Activated CD8-positive, alpha-beta T cell treated with anti-CD3 and anti-CD28 coated beads for 36 hours (primary cell): ENCODE data around the gene YTHDF1. TPM values are rescaled to one million over a fixed set of nuclear protein-coding genes. Genes with fewer than 3 reads are reported as not detected.
"Not testable (repeated sequence)": the region's sequence is repeated elsewhere in the genome, so short reads cannot be mapped to it uniquely, and the experiment has no call there.

Experiments used
- ATAC-seq: fragments of 200-7000 bp; cut with Tn5 transposase; one replicate; pipeline ENCODE4 v1.10.0; 2021; ENCODE audit warnings: mild to moderate bottlenecking, moderate library complexity
- CTCF ChIA-PET: fragments of 350-600 bp; sonication (Branson Sonifier 250); formaldehyde crosslinking; loops from one replicate; lab custom pipeline; 2021; ENCODE audit warnings: antibody characterized with exemption; lab: Charles Lee
- POLR2A ChIA-PET: fragments of 350-600 bp; sonication (Branson Sonifier 250); formaldehyde crosslinking; loops from one replicate; lab custom pipeline; 2021; ENCODE audit warnings: antibody characterized with exemption; lab: Charles Lee
- DNase-seq: peaks from one replicate; pipeline ENCODE4 v3.0.0-alpha.2; 2020
- H3K27ac Mint-ChIP-seq: one replicate; pipeline ENCODE4 v1.8.0; 2021; ENCODE audit warnings: mild to moderate bottlenecking, mixed read lengths
- H3K27me3 Mint-ChIP-seq: one replicate; pipeline ENCODE4 v1.8.0; 2021; ENCODE audit warnings: mixed read lengths
- H3K36me3 Mint-ChIP-seq: one replicate; pipeline ENCODE4 v1.8.0; 2021; ENCODE audit warnings: low read depth, mixed read lengths
- H3K4me1 Mint-ChIP-seq: one replicate; pipeline ENCODE4 v1.8.0; 2021; ENCODE audit warnings: low read depth, mixed read lengths
- H3K4me3 Mint-ChIP-seq: one replicate; pipeline ENCODE4 v1.8.0; 2021; ENCODE audit warnings: mild to moderate bottlenecking, moderate library complexity, mixed read lengths
- H3K9me3 Mint-ChIP-seq: one replicate; pipeline ENCODE4 v1.8.0; 2021; ENCODE audit warnings: mixed read lengths
- CTCF ChIP-seq: fragments of 200-600 bp; IDR thresholded peaks from one replicate; pipeline ENCODE4 v1.8.0; 2022; ENCODE audit warnings: antibody characterized with exemption, mild to moderate bottlenecking
- intact Hi-C: fragments of 100-400 bp; cut with micrococcal nuclease; formaldehyde crosslinking; loops from one replicate; pipeline ENCODE4 v1.10.0; 2022
- total RNA-seq, 2 experiments: library from RNA; stranded (reverse); gene quantifications; one replicate each; pipeline ENCODE4 v1.2.3, GENCODE V29; 2021

The YTHDF1 gene
- total RNA-seq, 2 experiments from 2014 or later: 31.0 TPM

- DNase-seq (no peak), ATAC-seq (no peak)
- Mint-ChIP-seq H3K27me3 (no peaks in the 10 kb centered on the region), H3K9me3 (no peaks in the 10 kb centered on the region), H3K27ac (no peak overlapping the region), H3K36me3 (no peaks in the 10 kb centered on the region), H3K4me3 (no peak overlapping the region), H3K4me1 (no peaks in the 10 kb centered on the region)
- ChIA-PET CTCF (interaction anchor here (1.0 to 5.2 kb wide), 22 partner anchors 10 to 1052 kb away, joined by 3 to 95 read pairs (median 10); partner anchors contain the start of genes BIRC7 and YTHDF1), POLR2A (interaction anchor here (1.1 kb wide), 1 partner anchor 68 kb away, joined by 4 read pairs; no protein-coding TSS in a partner anchor)
- intact Hi-C loops: loop anchor here (2.0 to 10.0 kb wide), 2 partner anchors 70 to 162 kb away; partner anchors contain the start of gene COL20A1
- no peak for TF ChIP-seq CTCF
These were observed 6.6 kb upstream of the YTHDF1 start for GRCh38 chr20:63222541-63222940.

- DNase-seq, ATAC-seq, H3K27me3 Mint-ChIP-seq, H3K36me3 Mint-ChIP-seq, POLR2A ChIA-PET, H3K9me3 Mint-ChIP-seq, H3K27ac Mint-ChIP-seq, H3K4me3 Mint-ChIP-seq, H3K4me1 Mint-ChIP-seq: not testable (repeated sequence)
- CTCF ChIA-PET: interaction anchor here (0.9 to 5.2 kb wide), 3 partner anchors 9 to 31 kb away, joined by 3 to 82 read pairs (median 10); partner anchors contain the start of genes BIRC7 and YTHDF1
- intact Hi-C loops: loop anchor here (2.0 to 10.0 kb wide), 2 partner anchors 71 to 163 kb away; partner anchors contain the start of gene COL20A1
These were observed 5.6 kb upstream of the YTHDF1 start for GRCh38 chr20:63221400-63222053.

- Mint-ChIP-seq H3K27me3 (no peaks in the 10 kb centered on the region), H3K27ac (no peak overlapping the region), H3K36me3 (no peaks in the 10 kb centered on the region), H3K9me3 (no peaks in the 10 kb centered on the region), H3K4me3 (no peak overlapping the region), H3K4me1 (peaks cover 7% of the 10 kb centered on the region)
- DNase-seq (no peak), ATAC-seq (no peak)
- ChIA-PET CTCF (interaction anchor here (0.9 to 2.1 kb wide), 2 partner anchors 14 to 32 kb away, joined by 3 to 10 read pairs; partner anchors contain the start of gene BIRC7), POLR2A (interaction anchor here (1.4 kb wide), 1 partner anchor 14 kb away, joined by 3 read pairs; the partner anchor contains the start of gene BIRC7)
- intact Hi-C loops: loop anchor here (10.0 kb wide), 1 partner anchor 164 kb away; no protein-coding TSS in a partner anchor
- TF ChIP-seq CTCF: no peak
These were observed 4.9 kb upstream of the YTHDF1 start for GRCh38 chr20:63220696-63221399.

- POLR2A ChIA-PET: interaction anchor here (1.4 kb wide), 1 partner anchor 15 kb away, joined by 3 read pairs; the partner anchor contains the start of gene BIRC7
- intact Hi-C loops: loop anchor here (10.0 kb wide), 1 partner anchor 165 kb away; no protein-coding TSS in a partner anchor
- CTCF ChIA-PET: interaction anchor here (2.1 kb wide), 1 partner anchor 14 kb away, joined by 10 read pairs; the partner anchor contains the start of gene BIRC7
- Mint-ChIP-seq H3K27me3 (no peaks in the 10 kb centered on the region), H3K9me3 (no peaks in the 10 kb centered on the region), H3K36me3 (peaks cover 5% of the 10 kb centered on the region), H3K4me1 (peaks cover 8% of the 10 kb centered on the region), H3K27ac (no peak overlapping the region), H3K4me3 (no peak overlapping the region)
- TF ChIP-seq CTCF: no peak
- ATAC-seq: no peak
- DNase-seq: no peak
These were observed 4.1 kb upstream of the YTHDF1 start for GRCh38 chr20:63219866-63220521.

- no peak for TF ChIP-seq CTCF
- H3K27ac Mint-ChIP-seq: no peak overlapping the region
- H3K9me3 Mint-ChIP-seq: no peaks in the 10 kb centered on the region
- no peak overlapping the region for H3K4me3 Mint-ChIP-seq
- ChIA-PET CTCF (interaction anchor here (2.1 kb wide), 1 partner anchor 15 kb away, joined by 10 read pairs; the partner anchor contains the start of gene BIRC7), POLR2A (interaction anchor here (1.4 kb wide), 1 partner anchor 16 kb away, joined by 3 read pairs; the partner anchor contains the start of gene BIRC7)
- peaks cover 10% of the 10 kb centered on the region for H3K36me3 Mint-ChIP-seq
- intact Hi-C loops: no loop called here
- DNase-seq (no peak), ATAC-seq (no peak)
- H3K4me1 Mint-ChIP-seq: peaks cover 13% of the 10 kb centered on the region
- no peaks in the 10 kb centered on the region for H3K27me3 Mint-ChIP-seq
These were observed 3.5 kb upstream of the YTHDF1 start for GRCh38 chr20:63219447-63219821.
